ENCODE data around the gene TAF1A. TPM values are rescaled to one million over a fixed set of nuclear protein-coding genes. Genes with fewer than 3 reads are reported as not detected.

Gene TAF1A
- total RNA-seq, 2 donors from 2014 or later, result 8.5 to 12.6 TPM

DNA sequence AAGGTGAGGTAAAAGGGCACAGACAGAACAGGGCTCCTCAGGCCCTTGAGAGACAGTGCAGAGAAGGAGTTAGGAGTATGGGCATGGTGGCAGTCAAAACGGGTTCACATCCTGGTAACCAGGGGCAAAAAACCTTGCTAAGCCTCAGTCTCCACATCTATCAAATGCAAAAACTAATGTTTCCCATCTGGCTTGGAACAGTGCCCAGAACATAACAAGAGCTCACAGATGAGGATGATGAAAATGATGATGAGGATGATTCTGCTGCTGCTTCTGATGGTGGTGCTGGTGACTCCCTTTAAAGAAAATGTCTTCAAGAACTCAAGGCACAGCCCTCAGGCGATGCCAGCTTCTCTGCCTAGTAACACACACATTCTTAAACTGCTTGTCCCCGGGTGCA is 65.9 kb downstream of the TAF1A start:
- intact Hi-C loops (cut with DNase I), result no loop called here
- no peaks in the 10 kb centered on the region for H3K36me3 ChIP-seq
- 82% methylated on average over 3 of the region's 3 CpGs for WGBS
- DNase-seq (ENCODE audit: low spot score), result no peak
- TF ChIP-seq POLR2A (IDR thresholded peaks at IDR 0.05), result no peak
- no peak for TF ChIP-seq POLR2AphosphoS5 (IDR thresholded peaks at IDR 0.05)
- TF ChIP-seq, protein P1, sequence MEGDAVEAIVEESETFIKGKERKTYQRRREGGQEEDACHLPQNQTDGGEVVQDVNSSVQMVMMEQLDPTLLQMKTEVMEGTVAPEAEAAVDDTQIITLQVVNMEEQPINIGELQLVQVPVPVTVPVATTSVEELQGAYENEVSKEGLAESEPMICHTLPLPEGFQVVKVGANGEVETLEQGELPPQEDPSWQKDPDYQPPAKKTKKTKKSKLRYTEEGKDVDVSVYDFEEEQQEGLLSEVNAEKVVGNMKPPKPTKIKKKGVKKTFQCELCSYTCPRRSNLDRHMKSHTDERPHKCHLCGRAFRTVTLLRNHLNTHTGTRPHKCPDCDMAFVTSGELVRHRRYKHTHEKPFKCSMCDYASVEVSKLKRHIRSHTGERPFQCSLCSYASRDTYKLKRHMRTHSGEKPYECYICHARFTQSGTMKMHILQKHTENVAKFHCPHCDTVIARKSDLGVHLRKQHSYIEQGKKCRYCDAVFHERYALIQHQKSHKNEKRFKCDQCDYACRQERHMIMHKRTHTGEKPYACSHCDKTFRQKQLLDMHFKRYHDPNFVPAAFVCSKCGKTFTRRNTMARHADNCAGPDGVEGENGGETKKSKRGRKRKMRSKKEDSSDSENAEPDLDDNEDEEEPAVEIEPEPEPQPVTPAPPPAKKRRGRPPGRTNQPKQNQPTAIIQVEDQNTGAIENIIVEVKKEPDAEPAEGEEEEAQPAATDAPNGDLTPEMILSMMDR (IDR thresholded peaks at IDR 0.05), result no peak
- H3K4me3 ChIP-seq, result no peak overlapping the region
- no peaks in the 10 kb centered on the region for H3K4me1 ChIP-seq (replicated peaks)
- H3K9me3 ChIP-seq, result no peaks in the 10 kb centered on the region
- H3K27me3 ChIP-seq (replicated peaks; ENCODE audit: insufficient read depth), result no peaks in the 10 kb centered on the region
- H3K27ac ChIP-seq, result no peak overlapping the region

DNA sequence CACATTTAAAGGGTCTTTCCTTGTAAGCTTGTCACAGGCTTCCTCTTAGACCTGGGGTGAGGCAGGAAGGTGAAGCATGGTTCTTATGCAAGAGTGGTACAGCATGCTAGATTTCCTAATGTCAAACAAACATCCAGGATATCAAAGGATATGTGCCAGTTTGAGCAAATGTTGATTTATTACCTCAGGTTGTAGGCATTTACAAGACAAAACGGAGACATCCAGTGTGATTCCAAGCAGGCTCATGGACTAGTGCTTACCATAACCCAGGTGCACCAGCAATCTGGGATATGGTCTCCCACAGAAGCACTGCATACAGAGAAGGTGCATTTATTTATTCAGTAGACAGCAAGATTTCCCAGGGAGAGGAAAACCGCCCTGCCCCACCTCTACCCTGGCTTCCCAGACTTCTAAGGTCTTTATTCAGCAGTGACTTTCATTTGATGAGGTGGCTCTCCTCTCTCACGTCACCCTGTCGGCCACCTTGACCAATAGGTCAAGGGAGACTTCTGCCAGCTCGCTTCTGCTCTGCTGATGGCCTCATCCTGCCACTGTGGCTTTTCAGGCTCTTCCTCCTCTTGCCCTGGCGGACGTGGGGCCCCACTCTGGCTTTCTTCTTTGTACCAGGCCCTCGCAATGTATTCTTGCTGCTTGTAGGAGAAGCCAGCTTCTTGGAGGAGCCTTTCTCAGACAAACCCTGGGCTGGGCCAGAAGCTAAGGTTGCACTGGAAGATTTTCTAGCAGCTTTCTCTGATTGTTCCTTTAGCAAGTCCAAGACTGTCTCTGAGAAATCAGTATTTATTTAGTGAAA is 67.4 kb downstream of the TAF1A start:
- 81% methylated on average over 8 of the region's 8 CpGs for WGBS
- H3K27me3 ChIP-seq (replicated peaks; ENCODE audit: insufficient read depth), result no peaks in the 10 kb centered on the region
- intact Hi-C loops (cut with DNase I), result no loop called here
- no peak overlapping the region for H3K4me3 ChIP-seq
- no peaks in the 10 kb centered on the region for H3K4me1 ChIP-seq (replicated peaks)
- no peaks in the 10 kb centered on the region for H3K9me3 ChIP-seq
- TF ChIP-seq POLR2AphosphoS5 (IDR thresholded peaks at IDR 0.05) (no peak), POLR2A (IDR thresholded peaks at IDR 0.05) (no peak)
- TF ChIP-seq, protein P1 (IDR thresholded peaks at IDR 0.05), result no peak
- no peak overlapping the region for H3K27ac ChIP-seq
- no peaks in the 10 kb centered on the region for H3K36me3 ChIP-seq
- no peak for DNase-seq (ENCODE audit: low spot score)

DNA sequence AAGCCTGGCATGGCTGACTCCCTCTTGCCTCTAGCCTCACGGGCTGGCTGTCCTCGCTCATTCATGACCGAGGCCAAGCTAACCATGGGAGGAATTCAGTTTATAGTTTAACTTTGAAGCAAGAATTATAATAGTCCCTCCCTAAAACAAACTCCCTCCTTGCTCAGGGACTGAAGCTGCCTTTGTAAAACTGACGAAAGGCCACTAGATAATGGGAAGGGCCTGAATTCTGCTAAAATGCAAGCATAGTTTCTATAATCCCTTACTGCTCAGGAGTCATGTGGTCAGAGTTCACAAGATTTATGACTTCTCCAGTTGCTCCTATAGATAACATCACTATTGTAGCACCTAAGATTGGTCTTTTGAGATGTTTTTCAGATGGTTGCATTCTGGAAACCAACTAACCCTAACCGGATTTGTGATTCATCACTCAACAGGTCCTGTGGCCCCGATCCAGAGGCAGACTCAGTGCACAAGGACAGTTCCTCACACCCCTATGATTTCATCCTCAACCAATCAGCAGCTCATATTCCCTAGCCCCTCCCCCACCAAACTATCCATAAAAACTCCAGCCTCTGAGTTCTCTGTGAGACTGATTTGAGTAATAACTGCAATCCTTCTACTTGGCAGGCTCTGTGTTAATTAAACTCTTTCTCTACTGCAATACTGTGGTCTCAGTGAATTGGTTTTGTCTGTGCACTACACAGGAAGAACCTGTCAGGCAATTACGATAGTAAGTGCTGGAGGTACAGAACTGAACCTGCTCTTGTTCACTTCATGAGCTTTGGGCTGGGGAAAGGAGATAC is 68.2 kb downstream of the TAF1A start:
- no peaks in the 10 kb centered on the region for H3K27me3 ChIP-seq (replicated peaks; ENCODE audit: insufficient read depth)
- no peaks in the 10 kb centered on the region for H3K36me3 ChIP-seq

More for the DNA sequence above, 68.2 kb downstream of the TAF1A start:
- H3K27ac ChIP-seq, result no peak overlapping the region
- H3K4me1 ChIP-seq (replicated peaks), result no peaks in the 10 kb centered on the region
- intact Hi-C loops (cut with DNase I), result no loop called here
- DNase-seq (ENCODE audit: low spot score), result no peak
- no peaks in the 10 kb centered on the region for H3K9me3 ChIP-seq
- no peak overlapping the region for H3K4me3 ChIP-seq
- 48% methylated on average over 7 of the region's 7 CpGs for WGBS
- no peak for TF ChIP-seq POLR2AphosphoS5 (IDR thresholded peaks at IDR 0.05)
- TF ChIP-seq, protein P1 (IDR thresholded peaks at IDR 0.05), result no peak
- TF ChIP-seq POLR2A (IDR thresholded peaks at IDR 0.05), result no peak

Other genes with a start within 250 kb of the TAF1A start
- gene HHIPL2, start 41.8 kb downstream of the TAF1A start, total RNA-seq, result 1 to 10 TPM in 1 of 2 donors, not detected in 1; 2.3 TPM
- gene MIA3, start 28.2 kb upstream of the TAF1A start, total RNA-seq, result 10 to 100 TPM; 64.3 to 74.9 TPM
- gene AIDA, start 122.6 kb upstream of the TAF1A start, total RNA-seq, result 10 to 100 TPM; 36.7 to 61.4 TPM
- 10 to 100 TPM; 39.8 to 41.8 TPM for gene BROX, start 122.6 kb upstream of the TAF1A start, total RNA-seq
- under 1 TPM; 0.23 to 0.51 TPM for gene FAM177B, start 147.3 kb upstream of the TAF1A start, total RNA-seq
- 10 to 100 TPM in 1 of 2 donors, 1 to 10 TPM in 1; 4.9 to 43.1 TPM for gene DISP1, start 225.1 kb upstream of the TAF1A start, total RNA-seq